ENCODE data around the gene ACTRT2. TPM values are rescaled to one million over a fixed set of nuclear protein-coding genes. Genes with fewer than 3 reads are reported as not detected.

Gene ACTRT2
- total and polyA plus RNA-seq, 2 of the 8 experiments (the other 6 are each of a cell fraction or from before 2014, with no cell fraction given): not detected

DNA sequence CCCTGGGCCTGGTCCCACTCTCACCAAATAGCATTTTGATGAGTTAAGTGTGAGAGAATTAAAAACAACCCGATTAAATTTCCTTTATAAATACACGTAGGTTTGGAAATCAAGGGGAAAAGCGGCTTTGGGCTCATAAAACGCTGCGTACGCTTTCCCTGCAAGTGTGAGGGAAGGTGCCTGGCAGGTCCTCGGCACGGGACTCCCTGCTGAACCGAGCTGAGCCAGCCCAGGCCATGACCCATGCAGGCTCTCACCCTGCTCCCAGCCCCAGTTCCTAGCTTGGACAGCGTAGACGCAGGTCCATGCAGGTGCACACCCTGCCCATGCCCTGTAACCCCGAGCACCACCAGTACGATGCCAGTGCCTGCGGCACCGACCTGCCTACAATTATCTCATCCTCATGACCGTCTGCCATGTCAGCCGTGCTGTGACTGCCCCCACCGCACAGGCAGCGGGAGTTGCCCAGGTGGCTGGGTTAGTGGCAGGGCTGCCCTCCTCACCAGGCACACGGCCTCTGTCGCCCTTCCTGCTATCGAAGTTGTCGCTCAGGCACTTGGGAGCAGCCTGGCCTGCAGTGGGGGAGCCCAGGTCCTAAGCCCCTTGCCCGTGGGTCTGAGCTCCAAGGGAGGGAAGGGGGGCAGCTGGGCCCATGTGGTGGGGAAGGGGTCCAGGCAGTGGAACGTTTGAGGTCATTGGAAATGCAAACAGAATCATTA is 41.0 kb upstream of the ACTRT2 start:
- Histone ChIP-seq H3K79me2 (ENCODE audit: control insufficient read depth in 1 of 2, insufficient read depth in 2 of 2, low read length in 2 of 2) (no peaks in the 10 kb centered on the region), H2BK20ac (ENCODE audit: low read length) (no peak overlapping the region), H3K23ac (ENCODE audit: insufficient read length) (no peak overlapping the region), H2AFZ (ENCODE audit: low read length) (no peak overlapping the region), H2AK5ac (ENCODE audit: low read depth, low read length) (no peak overlapping the region), H3K9ac (replicated peaks in 1 of 4; ENCODE audit: extremely low read depth in 1 of 4, low read depth in 3 of 4, low read length in 3 of 4) (no peak overlapping the region), H3K36me3 (ENCODE audit: control insufficient read depth in 2 of 4, insufficient read depth in 4 of 4, low read length in 3 of 4) (no peaks in the 10 kb centered on the region), H4K91ac (replicated peaks; ENCODE audit: insufficient read length, low read length) (no peak overlapping the region), H3K56ac (replicated peaks; ENCODE audit: insufficient read length, low read depth, low read length) (no peak overlapping the region), H3K23me2 (ENCODE audit: low read depth, low read length) (peaks cover 5% of the 10 kb centered on the region; the same call in 1 of the 2 replicates), H4K8ac (ENCODE audit: extremely low read depth, insufficient read depth, low read length) (no peak overlapping the region), H3K27ac (ENCODE audit: low read depth, low read length) (no peak overlapping the region), H2BK15ac (ENCODE audit: low read length) (no peak overlapping the region), H3K18ac (ENCODE audit: extremely low read depth, low read length) (no peak overlapping the region), H3K79me1 (ENCODE audit: low read depth, low read length) (no peaks in the 10 kb centered on the region), H4K20me1 (replicated peaks in 1 of 2; ENCODE audit: control insufficient read depth in 1 of 2, insufficient read depth in 2 of 2, low read length in 2 of 2) (no peaks in the 10 kb centered on the region), H2BK5ac (ENCODE audit: low read depth, low read length) (no peak overlapping the region), H3K9me3 (ENCODE audit: insufficient read depth in 2 of 2, low read depth in 1 of 2, low read length in 1 of 2) (peaks cover 58 to 100% of the 10 kb centered on the region in 2 experiments), H2BK120ac (replicated peaks; ENCODE audit: low read depth, low read length) (no peak overlapping the region), H3K4me3 (ENCODE audit: extremely low read depth in 1 of 4, insufficient read depth in 2 of 4, low read depth in 3 of 4, low read length in 4 of 4) (no peak overlapping the region), H4K5ac (ENCODE audit: insufficient read length, low read depth, low read length) (no peak overlapping the region), H2BK12ac (ENCODE audit: low read depth, low read length) (no peak overlapping the region), H3K4ac (replicated peaks; ENCODE audit: insufficient read length, low read depth, low read length) (no peak overlapping the region), H3K27me3 (replicated peaks in 1 of 4; ENCODE audit: control insufficient read depth in 3 of 4, extremely low read depth in 1 of 4, insufficient read depth in 3 of 4, low read length in 3 of 4) (no peaks in the 10 kb centered on the region), H3K14ac (ENCODE audit: insufficient read length) (no peak overlapping the region), H3K4me1 (replicated peaks in 1 of 4; ENCODE audit: control insufficient read depth in 3 of 4, insufficient read depth in 4 of 4, low read length in 3 of 4) (no peaks in the 10 kb centered on the region; a peak in 2 of 7 replicates), H3K4me2 (ENCODE audit: insufficient read depth in 1 of 2, low read depth in 2 of 2, low read length in 2 of 2) (no peak overlapping the region)
- TF ChIP-seq HDAC6 (IDR thresholded peaks at IDR 0.05; ENCODE audit: low read depth, low read length) (no peak), SP2 (IDR thresholded peaks at IDR 0.05; ENCODE audit: low read length) (no peak), TEAD4 (IDR thresholded peaks at IDR 0.05; ENCODE audit: low read depth, low read length) (no peak), POLR2A (IDR thresholded peaks at IDR 0.05; ENCODE audit: control extremely low read depth in 1 of 2, low read depth in 2 of 2, low read length in 2 of 2) (no peak)
- WGBS, 2 experiments (ENCODE audit: extremely low coverage in 1 of 2, insufficient coverage in 1 of 2, insufficient read length in 1 of 2, insufficient replicate concordance in 2 of 2, low coverage in 1 of 2, low lambda C conversion rate in 2 of 2, missing lambda C conversion rate in 1 of 2): 90% methylated on average over 22 of the region's 25 CpGs; no CpG with 5 or more reads in 1 of the 2 experiments
- POLR2A ChIA-PET (ENCODE audit: partially characterized antibody): no interaction called here
- CTCF ChIA-PET (ENCODE audit: partially characterized antibody): no interaction called here
- DNase-seq (ENCODE audit: low read depth in 1 of 2, low spot score in 2 of 2) (no peak), FAIRE-seq (no peak)

Data from H1 (cell line).